ENCODE data around the gene TRANK1.
"Not testable (repeated sequence)": the region's sequence is repeated elsewhere in the genome, so short reads cannot be mapped to it uniquely, and the experiment has no call there.

Gene TRANK1

GRCh38 chr3:36881735-36882134 lies 63.1 kb downstream of the TRANK1 start:
- no peak for DNase-seq

GRCh38 chr3:36879842-36880241 lies 65.0 kb downstream of the TRANK1 start:
- not testable (repeated sequence) for DNase-seq

GRCh38 chr3:36877930-36878685 lies 66.7 kb downstream of the TRANK1 start:
- DNase-seq, result no peak

- peak; percentile 35 for DNase-seq
Measured at GRCh38 chr3:36876181-36876936, 68.5 kb downstream of the TRANK1 start.

GRCh38 chr3:36875397-36875796 lies 69.5 kb downstream of the TRANK1 start:
- no peak for DNase-seq

- no peak for DNase-seq
Measured at GRCh38 chr3:36874424-36874823, 70.4 kb downstream of the TRANK1 start.

GRCh38 chr3:36871379-36872126 lies 73.3 kb downstream of the TRANK1 start:
- DNase-seq, result no peak

GRCh38 chr3:36868614-36869436 lies 76.0 kb downstream of the TRANK1 start:
- peak; percentile 84 for DNase-seq

GRCh38 chr3:36867810-36868209 lies 77.0 kb downstream of the TRANK1 start:
- no peak for DNase-seq

- DNase-seq, result no peak
Measured at GRCh38 chr3:36866368-36866767, 78.5 kb downstream of the TRANK1 start.

GRCh38 chr3:36864180-36865053 lies 80.4 kb downstream of the TRANK1 start:
- peak; percentile 35 for DNase-seq

- no peak for DNase-seq
Measured at GRCh38 chr3:36862076-36862755, 82.6 kb downstream of the TRANK1 start.

GRCh38 chr3:36859494-36859893 lies 85.4 kb downstream of the TRANK1 start:
- no peak for DNase-seq

- no peak for DNase-seq
Measured at GRCh38 chr3:36852071-36852470, 92.8 kb downstream of the TRANK1 start.

- DNase-seq, result no peak
Measured at GRCh38 chr3:36850743-36851142, 94.1 kb downstream of the TRANK1 start.

- no peak for DNase-seq
Measured at GRCh38 chr3:36846406-36846805, 98.4 kb downstream of the TRANK1 start.

- peak; percentile 48 for DNase-seq
Measured at GRCh38 chr3:36843065-36844051, 101.5 kb downstream of the TRANK1 start.

- DNase-seq, result peak; percentile 26
Measured at GRCh38 chr3:36842275-36842674, 102.6 kb downstream of the TRANK1 start.

- no peak for DNase-seq
Measured at GRCh38 chr3:36840453-36840921, 104.4 kb downstream of the TRANK1 start.

- DNase-seq, result no peak
Measured at GRCh38 chr3:36837089-36837488, 107.8 kb downstream of the TRANK1 start.

All from hematopoietic multipotent progenitor cell treated with erythropoietin and hydrocortisone succinate and interleukin-3 and kit ligand, for 6 days (in vitro differentiated cells).